H9 (cell line): Measurements from ENCODE around the gene EFCAB6. TPM values are rescaled to one million over a fixed set of nuclear protein-coding genes. Genes with fewer than 3 reads are reported as not detected.

Experiments
- DNase-seq: peaks from one replicate; pipeline ENCODE4 v3.0.0-alpha.2; 2017
- H2AFZ ChIP-seq: one replicate; pipeline ENCODE4 v1.6.1; 2013; ENCODE audit warnings: mild to moderate bottlenecking, low read length, control low read depth, moderate library complexity
- H2AK5ac ChIP-seq: 2 replicates; pipeline ENCODE4 v1.6.1; 2013; ENCODE audit warnings: low read length, control low read depth, mixed read lengths; ENCODE audit not compliant: insufficient read length
- H2BK120ac ChIP-seq: one replicate; pipeline ENCODE4 v1.6.1; 2013; ENCODE audit warnings: low read depth, mild to moderate bottlenecking, low read length, control low read depth, inconsistent platforms; ENCODE audit not compliant: poor library complexity, severe bottlenecking
- H2BK12ac ChIP-seq: 2 replicates; pipeline ENCODE4 v1.6.1; 2013; ENCODE audit warnings: low read length, control low read depth, mixed read lengths, low read depth; ENCODE audit not compliant: insufficient read length
- H2BK15ac ChIP-seq: 2 replicates; pipeline ENCODE4 v1.6.1; 2013; ENCODE audit warnings: low read depth, low read length, control low read depth
- H2BK20ac ChIP-seq: one replicate; pipeline ENCODE4 v1.6.1; 2013; ENCODE audit warnings: low read depth, mild to moderate bottlenecking, low read length, control low read depth, inconsistent platforms; ENCODE audit not compliant: poor library complexity, severe bottlenecking
- H2BK5ac ChIP-seq: 2 replicates; pipeline ENCODE4 v1.6.1; 2013; ENCODE audit warnings: low read length, control low read depth, mixed read lengths; ENCODE audit not compliant: insufficient read length
- H3K14ac ChIP-seq: 2 replicates; pipeline ENCODE4 v1.6.1; 2013; ENCODE audit warnings: low read length, control low read depth; ENCODE audit not compliant: insufficient read depth
- H3K18ac ChIP-seq: 2 replicates; pipeline ENCODE4 v1.6.1; 2013; ENCODE audit warnings: low read depth, mild to moderate bottlenecking, mixed read lengths, low read length, control low read depth; ENCODE audit not compliant: insufficient read length
- H3K23ac ChIP-seq: 2 replicates; pipeline ENCODE4 v1.6.1; 2013; ENCODE audit warnings: low read length, control low read depth, mixed read lengths, low read depth; ENCODE audit not compliant: insufficient read length
- H3K23me2 ChIP-seq: 2 replicates; pipeline ENCODE4 v1.6.1; 2013; ENCODE audit warnings: low read depth, mild to moderate bottlenecking, mixed read lengths, low read length, control low read depth; ENCODE audit not compliant: insufficient read length, poor library complexity, severe bottlenecking
- H3K27ac ChIP-seq: 2 replicates; pipeline ENCODE4 v1.5.1; 2013; ENCODE audit warnings: low read length, control low read depth, mixed read lengths, low read depth; ENCODE audit not compliant: insufficient read length
- H3K27me3 ChIP-seq: 2 replicates; pipeline ENCODE4 v1.6.1; 2013; ENCODE audit warnings: low read length, control low read depth, inconsistent platforms; ENCODE audit not compliant: insufficient read depth
- H3K4ac ChIP-seq: 2 replicates; pipeline ENCODE4 v1.6.1; 2013; ENCODE audit warnings: low read depth, mild to moderate bottlenecking, control low read depth, inconsistent platforms, low read length, moderate library complexity
- H3K4me1 ChIP-seq: 2 replicates; pipeline ENCODE4 v1.6.1; 2013; ENCODE audit warnings: low read length, control low read depth, inconsistent platforms; ENCODE audit not compliant: insufficient read depth
- H3K4me2 ChIP-seq: 2 replicates; pipeline ENCODE4 v1.6.1; 2013; ENCODE audit warnings: low read length, control low read depth, mixed read lengths; ENCODE audit not compliant: insufficient read length, insufficient read depth
- H3K56ac ChIP-seq: 2 replicates; pipeline ENCODE4 v1.6.1; 2013; ENCODE audit warnings: low read depth, mild to moderate bottlenecking, mixed read lengths, low read length, control low read depth; ENCODE audit not compliant: insufficient read length
- H3K79me1 ChIP-seq: 2 replicates; pipeline ENCODE4 v1.6.1; 2013; ENCODE audit warnings: low read depth, mild to moderate bottlenecking, moderate library complexity, low read length, control low read depth, inconsistent platforms; ENCODE audit not compliant: insufficient read depth, poor library complexity, severe bottlenecking
- H3K79me2 ChIP-seq: 2 replicates; pipeline ENCODE4 v1.6.1; 2013; ENCODE audit warnings: low read length, control low read depth, inconsistent platforms; ENCODE audit not compliant: insufficient read depth
- H3K9ac ChIP-seq: 2 replicates; pipeline ENCODE4 v1.6.1; 2013; ENCODE audit warnings: low read length, control low read depth, mixed read lengths; ENCODE audit not compliant: insufficient read length; ENCODE audit errors: extremely low read depth
- H3K9me3 ChIP-seq: one replicate; pipeline ENCODE4 v1.6.1; 2013; ENCODE audit warnings: low read depth, low read length, inconsistent platforms; ENCODE audit not compliant: control insufficient read depth
- H3T11ph ChIP-seq: one replicate; pipeline ENCODE4 v1.6.1; 2013; ENCODE audit warnings: mild to moderate bottlenecking, low read length, control low read depth, inconsistent platforms
- H4K20me1 ChIP-seq: one replicate; pipeline ENCODE4 v1.6.1; 2013; ENCODE audit not compliant: control insufficient read depth, insufficient read length, insufficient read depth
- H4K5ac ChIP-seq: 2 replicates; pipeline ENCODE4 v1.6.1; 2013; ENCODE audit warnings: low read depth, mild to moderate bottlenecking, mixed read lengths, low read length, control low read depth; ENCODE audit not compliant: insufficient read length
- H4K8ac ChIP-seq: replicated peaks from 2 replicates; pipeline ENCODE4 v1.6.1; 2013; ENCODE audit warnings: low read length, control low read depth, mixed read lengths, low read depth; ENCODE audit not compliant: insufficient read length
- H4K91ac ChIP-seq: 2 replicates; pipeline ENCODE4 v1.6.1; 2013; ENCODE audit warnings: low read depth, mild to moderate bottlenecking, moderate library complexity, mixed read lengths, low read length, control low read depth; ENCODE audit not compliant: insufficient read length
- H3K27ac Mint-ChIP-seq, 3 experiments: 2 replicates in 2 of 3; 3 replicates in 1 of 3; pipeline ENCODE4 v1.8.0; 2020 to 2021; ENCODE audit warnings: mixed read lengths in 3 of 3, mild to moderate bottlenecking in 1 of 3, moderate library complexity in 1 of 3
- H3K27me3 Mint-ChIP-seq: 2 replicates; pipeline ENCODE4 v1.8.0; 2021; ENCODE audit warnings: low read depth, mild to moderate bottlenecking, moderate library complexity, mixed read lengths
- H3K36me3 Mint-ChIP-seq, 3 experiments: 2 replicates in 2 of 3; 3 replicates in 1 of 3; pipeline ENCODE4 v1.8.0; 2020 to 2021; ENCODE audit warnings: low read depth in 3 of 3, mixed read lengths in 3 of 3; ENCODE audit not compliant: insufficient read depth in 1 of 3
- H3K4me1 Mint-ChIP-seq, 2 experiments: 2 replicates each; pipeline ENCODE4 v1.8.0; 2020; ENCODE audit warnings: mixed read lengths in 2 of 2
- H3K4me3 Mint-ChIP-seq, 2 experiments: 2 replicates in 1 of 2; 3 replicates in 1 of 2; pipeline ENCODE4 v1.8.0; 2020 to 2021; ENCODE audit warnings: mild to moderate bottlenecking in 2 of 2, mixed read lengths in 2 of 2, moderate library complexity in 1 of 2
- H3K9me3 Mint-ChIP-seq, 2 experiments: 2 replicates in 1 of 2; 3 replicates in 1 of 2; pipeline ENCODE4 v1.8.0; 2020; ENCODE audit warnings: mild to moderate bottlenecking in 2 of 2, mixed read lengths in 2 of 2, moderate library complexity in 1 of 2
- CTCF ChIP-seq: fragments of 200-600 bp; sonication (generic); conservative IDR thresholded peaks from 3 replicates; pipeline ENCODE4 v1.8.0; 2021; ENCODE audit warnings: antibody characterized with exemption, mild to moderate bottlenecking
- WGBS: extraction: QIAGEN DNeasy Blood & Tissue Kit; methylation state at CpG from one replicate; pipeline ENCODE4 v1.1.7; 2013; ENCODE audit warnings: missing lambda C conversion rate, low lambda C conversion rate, mixed read lengths; ENCODE audit not compliant: insufficient read length; ENCODE audit errors: extremely low coverage; 5-methylcytosine and 5-hydroxymethylcytosine counted together
- total RNA-seq: library from RNA; stranded (reverse); gene quantifications from 2 replicates; pipeline ENCODE4 v1.2.1, GENCODE V29; 2021

EFCAB6 gene
- total RNA-seq, 1 experiment from 2014 or later = 0.31 TPM

- H3K18ac ChIP-seq = no peak overlapping the region
- no peaks in the 10 kb centered on the region for H4K20me1 ChIP-seq
- peak; percentile 73 for DNase-seq
- H3K56ac ChIP-seq = no peak overlapping the region
- no peaks in the 10 kb centered on the region for H3K4me1 Mint-ChIP-seq
- no peak overlapping the region for H3K9ac ChIP-seq
- H3K14ac ChIP-seq = no peak overlapping the region
- H2BK20ac ChIP-seq = no peak overlapping the region
- no peaks in the 10 kb centered on the region for H3K36me3 Mint-ChIP-seq
- H2BK120ac ChIP-seq = no peak overlapping the region
- no peak overlapping the region for H3K27ac Mint-ChIP-seq
- H3K27me3 Mint-ChIP-seq = peaks cover 5% of the 10 kb centered on the region
- no peaks in the 10 kb centered on the region for H3K79me1 ChIP-seq
- no peak overlapping the region for H2BK15ac ChIP-seq
- H3K4ac ChIP-seq = no peak overlapping the region
- no peak overlapping the region for H4K5ac ChIP-seq
- H2AK5ac ChIP-seq = no peak overlapping the region
- no peak overlapping the region for H3K4me2 ChIP-seq
- no peak overlapping the region for H3T11ph ChIP-seq
- WGBS = no CpG with 5 or more reads among the region's 4 CpGs
- H3K27me3 ChIP-seq = no peaks in the 10 kb centered on the region
- no peaks in the 10 kb centered on the region for H3K9me3 Mint-ChIP-seq
- H3K27ac ChIP-seq = no peak overlapping the region
- no peaks in the 10 kb centered on the region for H3K23me2 ChIP-seq
- no peak overlapping the region for H3K4me3 Mint-ChIP-seq
- no peak overlapping the region for H4K91ac ChIP-seq
- no peaks in the 10 kb centered on the region for H3K79me2 ChIP-seq
- H2AFZ ChIP-seq = no peak overlapping the region
- no peaks in the 10 kb centered on the region for H3K9me3 ChIP-seq
- peak; percentile 79 for TF ChIP-seq CTCF
- H2BK5ac ChIP-seq = no peak overlapping the region
- H3K4me1 ChIP-seq = no peaks in the 10 kb centered on the region; the same call in 1 of the 2 replicates
- no peak overlapping the region for H2BK12ac ChIP-seq
- no peak overlapping the region for H3K23ac ChIP-seq
- H4K8ac ChIP-seq = no peak overlapping the region
Observed at GRCh38 chr22:43743131-43743530, 69.0 kb downstream of the EFCAB6 start.
